Right atrium auricular region (tissue), 2 donors: ENCODE results near the gene CEP83. TPM values are rescaled to one million over a fixed set of nuclear protein-coding genes. Genes with fewer than 3 reads are reported as not detected.
"Not testable (repeated sequence)": the region's sequence is repeated elsewhere in the genome, so short reads cannot be mapped to it uniquely, and the experiment has no call there.

Experiments
- DNase-seq: peaks from one replicate; pipeline ENCODE4 v3.0.0-alpha.2; 2019; ENCODE audit warnings: low spot score
- H3K27ac ChIP-seq, 2 donors: fragments of 200-600 bp; sonication (generic); 1 replicate in 1 of 2; 2 replicates in 1 of 2; pipeline ENCODE4 v1.5.1; 2016 to 2019
- H3K27me3 ChIP-seq, 2 donors: fragments of 200-600 bp; sonication (generic); one replicate each; pipeline versions ENCODE4 v1.5.1 to v1.6.0; 2017 to 2019
- H3K36me3 ChIP-seq: fragments of 200-600 bp; sonication (generic); one replicate; pipeline ENCODE4 v1.5.1; 2016
- H3K4me1 ChIP-seq, 2 donors: fragments of 200-600 bp; sonication (generic); one replicate each; pipeline versions ENCODE4 v1.5.1 to v1.6.0; 2017 to 2019
- H3K4me3 ChIP-seq, 2 donors: fragments of 200-600 bp; sonication (generic); 1 replicate in 1 of 2; 2 replicates in 1 of 2; pipeline ENCODE4 v1.5.1; 2017 to 2019; ENCODE audit warnings: mild to moderate bottlenecking in 1 of 2, moderate library complexity in 1 of 2
- H3K9me3 ChIP-seq, 2 donors: fragments of 200-600 bp; sonication (generic); one replicate each; pipeline ENCODE4 v1.5.1; 2019
- total RNA-seq, 2 donors: library from RNA; depleted of rRNA; stranded (reverse); fragments of >200 nt; gene quantifications; one replicate each; pipeline ENCODE4 v1.1.0, GENCODE V29; 2016
- TF ChIP-seq, protein P1 (sequence below), 2 donors: fragments of 200-600 bp; sonication (generic); IDR thresholded peaks; one replicate each; pipeline ENCODE4 v1.5.1; 2019; ENCODE audit warnings: antibody characterized with exemption in 2 of 2

Gene CEP83
- total RNA-seq, 2 donors from 2014 or later, result 13.0 to 16.6 TPM

DNA sequence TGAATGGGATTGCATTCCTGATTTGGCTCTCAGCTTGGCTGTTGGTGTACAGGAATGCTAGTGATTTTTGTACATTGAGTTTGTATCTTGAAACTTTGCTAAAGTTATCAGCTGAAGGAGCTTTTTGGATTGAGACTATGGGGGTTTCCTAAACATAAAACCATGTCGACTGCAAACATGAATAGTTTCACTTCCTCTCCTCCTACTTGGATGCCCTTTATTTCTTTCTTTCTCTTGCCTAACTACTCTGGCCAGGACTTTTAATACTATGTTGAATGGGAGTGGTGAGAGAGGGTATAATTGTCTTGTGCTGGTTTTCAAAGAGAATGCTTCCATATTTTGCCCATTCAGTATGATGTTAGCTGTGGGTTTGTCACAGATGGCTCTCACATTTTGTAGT lies 141.5 kb downstream of the CEP83 start:
- Histone ChIP-seq H3K27ac (no peak overlapping the region), H3K36me3 (peaks cover 25% of the 10 kb centered on the region), H3K27me3 (no peaks in the 10 kb centered on the region), H3K9me3 (peaks cover 0 to 20% of the 10 kb centered on the region in 2 donors), H3K4me1 (no peaks in the 10 kb centered on the region), H3K4me3 (no peak overlapping the region)
- TF ChIP-seq, protein P1, sequence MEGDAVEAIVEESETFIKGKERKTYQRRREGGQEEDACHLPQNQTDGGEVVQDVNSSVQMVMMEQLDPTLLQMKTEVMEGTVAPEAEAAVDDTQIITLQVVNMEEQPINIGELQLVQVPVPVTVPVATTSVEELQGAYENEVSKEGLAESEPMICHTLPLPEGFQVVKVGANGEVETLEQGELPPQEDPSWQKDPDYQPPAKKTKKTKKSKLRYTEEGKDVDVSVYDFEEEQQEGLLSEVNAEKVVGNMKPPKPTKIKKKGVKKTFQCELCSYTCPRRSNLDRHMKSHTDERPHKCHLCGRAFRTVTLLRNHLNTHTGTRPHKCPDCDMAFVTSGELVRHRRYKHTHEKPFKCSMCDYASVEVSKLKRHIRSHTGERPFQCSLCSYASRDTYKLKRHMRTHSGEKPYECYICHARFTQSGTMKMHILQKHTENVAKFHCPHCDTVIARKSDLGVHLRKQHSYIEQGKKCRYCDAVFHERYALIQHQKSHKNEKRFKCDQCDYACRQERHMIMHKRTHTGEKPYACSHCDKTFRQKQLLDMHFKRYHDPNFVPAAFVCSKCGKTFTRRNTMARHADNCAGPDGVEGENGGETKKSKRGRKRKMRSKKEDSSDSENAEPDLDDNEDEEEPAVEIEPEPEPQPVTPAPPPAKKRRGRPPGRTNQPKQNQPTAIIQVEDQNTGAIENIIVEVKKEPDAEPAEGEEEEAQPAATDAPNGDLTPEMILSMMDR (IDR thresholded peaks at IDR 0.05), result no peak
- no peak for DNase-seq

DNA sequence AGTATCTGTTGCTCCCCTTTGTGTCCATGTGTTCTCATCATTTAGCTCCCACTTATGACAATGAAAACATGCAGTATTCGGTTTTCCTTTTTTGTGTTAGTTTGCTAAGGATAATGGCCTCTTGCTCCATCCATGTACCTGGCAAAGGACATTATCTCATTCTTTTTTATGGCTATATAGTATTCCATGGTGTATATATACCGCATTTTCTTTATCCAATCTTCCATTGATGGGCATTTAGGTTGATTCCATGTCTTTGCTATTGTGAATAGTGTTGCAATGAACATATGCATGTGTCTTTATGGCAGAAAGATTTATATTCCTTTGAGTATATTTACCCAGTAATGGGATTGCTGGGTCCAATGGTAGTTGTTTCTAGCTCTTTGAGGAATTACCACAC lies 143.1 kb downstream of the CEP83 start:
- DNase-seq, H3K4me3 ChIP-seq, H3K27ac ChIP-seq, H3K27me3 ChIP-seq, H3K36me3 ChIP-seq, H3K4me1 ChIP-seq: not testable (repeated sequence)
- peaks cover 0 to 20% of the 10 kb centered on the region in 2 donors for H3K9me3 ChIP-seq

DNA sequence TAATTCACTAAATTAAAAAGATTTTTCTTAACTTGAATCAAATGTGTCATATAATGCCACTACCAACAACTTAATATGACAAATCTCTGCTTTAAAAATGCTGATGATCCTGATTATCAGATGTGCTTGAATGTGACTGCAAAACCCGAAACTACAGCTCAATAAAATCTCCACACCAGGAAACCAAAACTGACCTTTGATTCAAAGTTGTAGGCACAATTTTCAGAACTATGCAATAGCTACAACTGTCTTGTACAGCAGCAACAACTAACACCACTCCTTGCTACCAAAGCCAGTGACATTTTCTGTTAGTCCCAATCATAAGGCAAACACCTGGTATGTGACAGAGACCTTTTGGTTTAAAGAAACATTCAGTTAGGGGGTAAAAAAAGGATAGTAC lies 147.3 kb downstream of the CEP83 start:
- H3K4me1 ChIP-seq, result no peaks in the 10 kb centered on the region
- no peaks in the 10 kb centered on the region for H3K27me3 ChIP-seq
- no peak overlapping the region for H3K27ac ChIP-seq
- H3K9me3 ChIP-seq, result no peaks in the 10 kb centered on the region
- TF ChIP-seq, protein P1 (IDR thresholded peaks at IDR 0.05), result no peak
- DNase-seq, result no peak
- H3K36me3 ChIP-seq, result no peaks in the 10 kb centered on the region
- no peak overlapping the region for H3K4me3 ChIP-seq

DNA sequence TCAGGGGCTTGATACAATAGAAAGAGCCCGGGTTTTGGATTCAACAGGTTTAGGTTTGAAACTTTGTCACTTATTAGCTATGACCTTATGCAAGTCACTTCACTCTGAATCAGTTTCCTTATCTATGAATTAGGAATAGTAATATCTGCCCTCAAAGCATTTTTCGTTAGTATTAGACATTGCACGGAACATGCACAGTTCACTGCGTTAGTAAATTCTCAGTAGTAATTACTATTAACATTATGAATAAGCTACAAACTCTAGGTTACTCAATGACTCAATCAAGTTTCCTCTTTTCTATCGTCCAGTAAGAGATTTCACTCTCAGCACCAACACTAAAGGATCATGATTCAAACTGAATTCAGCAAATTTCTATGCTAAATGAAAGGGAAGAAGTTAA lies 150.3 kb downstream of the CEP83 start:
- TF ChIP-seq, protein P1 (IDR thresholded peaks at IDR 0.05), result no peak
- H3K36me3 ChIP-seq, result no peaks in the 10 kb centered on the region

DNA sequence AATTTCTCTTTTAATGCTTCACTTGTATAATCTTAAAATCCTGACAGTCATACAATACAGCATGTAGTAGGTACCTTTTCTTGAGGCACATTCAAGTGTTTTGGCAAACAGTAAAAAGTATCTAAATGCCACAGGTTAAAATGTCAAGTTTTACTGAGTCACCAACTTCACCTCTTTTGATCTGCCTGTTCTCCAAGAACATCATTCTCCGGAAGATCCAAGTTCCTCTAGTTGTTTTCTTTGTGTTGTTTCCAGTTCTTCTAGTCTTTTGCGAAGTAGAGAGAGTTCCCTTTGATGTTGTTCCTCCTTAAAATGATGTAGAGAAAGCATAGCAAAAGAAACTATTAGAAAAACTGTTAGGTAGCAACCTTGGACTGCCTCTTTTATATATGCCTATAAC lies 151.1 kb downstream of the CEP83 start:
- TF ChIP-seq, protein P1 (IDR thresholded peaks at IDR 0.05), result no peak
- no peaks in the 10 kb centered on the region for H3K4me1 ChIP-seq
- no peaks in the 10 kb centered on the region for H3K27me3 ChIP-seq
- no peaks in the 10 kb centered on the region for H3K36me3 ChIP-seq
- H3K9me3 ChIP-seq, result no peaks in the 10 kb centered on the region
- no peak overlapping the region for H3K27ac ChIP-seq
- H3K4me3 ChIP-seq, result no peak overlapping the region
- DNase-seq, result no peak

More for the DNA sequence above, 150.3 kb downstream of the CEP83 start:
- no peak for DNase-seq
- Histone ChIP-seq H3K9me3 (no peaks in the 10 kb centered on the region), H3K4me1 (no peaks in the 10 kb centered on the region), H3K4me3 (no peak overlapping the region), H3K27ac (no peak overlapping the region), H3K27me3 (no peaks in the 10 kb centered on the region)

DNA sequence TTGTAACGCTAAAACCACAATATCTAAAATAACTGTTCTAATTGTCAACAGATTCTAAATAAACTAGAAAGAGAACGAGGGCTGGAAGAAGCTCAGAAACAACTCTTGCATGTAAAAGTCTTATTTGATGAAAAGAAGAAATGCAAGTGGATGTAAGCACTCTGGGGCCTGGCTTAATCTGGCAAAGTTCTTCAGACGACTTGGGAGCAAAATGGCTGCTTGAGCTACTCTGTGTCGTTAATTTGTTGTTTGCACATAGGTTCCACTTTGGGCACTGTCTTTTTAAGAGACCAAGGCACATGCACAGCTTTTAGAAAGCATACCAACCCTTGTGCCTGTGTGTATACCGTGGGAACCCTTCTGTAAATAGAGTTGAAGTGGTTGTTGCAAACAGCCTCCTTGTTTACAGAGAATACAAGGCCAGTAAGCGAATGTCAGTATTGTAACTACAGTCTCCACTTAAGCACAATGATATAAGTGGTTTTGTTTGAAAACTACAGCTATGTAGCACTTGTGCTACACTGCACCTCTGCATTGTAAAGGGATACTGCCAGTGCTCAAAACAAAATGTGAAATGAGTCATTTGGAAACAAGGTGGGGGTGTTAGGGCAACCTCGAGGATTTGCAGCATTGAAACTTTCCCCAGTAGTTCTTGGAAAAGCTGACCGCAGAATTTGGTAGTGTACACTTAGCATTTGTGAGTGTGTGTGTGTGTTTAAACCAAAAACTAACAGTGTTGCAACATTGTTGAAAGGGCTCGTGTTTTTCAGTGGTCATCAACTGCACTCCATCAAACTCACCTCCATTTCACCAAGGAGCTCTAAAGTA lies 154.3 kb downstream of the CEP83 start:
- TF ChIP-seq, protein P1 (IDR thresholded peaks at IDR 0.05), result no peak
- H3K27me3 ChIP-seq, result no peaks in the 10 kb centered on the region
- no peaks in the 10 kb centered on the region for H3K4me1 ChIP-seq
- no peak overlapping the region for H3K27ac ChIP-seq
- DNase-seq, result no peak
- no peaks in the 10 kb centered on the region for H3K9me3 ChIP-seq
- no peaks in the 10 kb centered on the region for H3K36me3 ChIP-seq
- H3K4me3 ChIP-seq, result no peak overlapping the region
